ENCODE data around the gene FTCDNL1.

Gene FTCDNL1

DNA sequence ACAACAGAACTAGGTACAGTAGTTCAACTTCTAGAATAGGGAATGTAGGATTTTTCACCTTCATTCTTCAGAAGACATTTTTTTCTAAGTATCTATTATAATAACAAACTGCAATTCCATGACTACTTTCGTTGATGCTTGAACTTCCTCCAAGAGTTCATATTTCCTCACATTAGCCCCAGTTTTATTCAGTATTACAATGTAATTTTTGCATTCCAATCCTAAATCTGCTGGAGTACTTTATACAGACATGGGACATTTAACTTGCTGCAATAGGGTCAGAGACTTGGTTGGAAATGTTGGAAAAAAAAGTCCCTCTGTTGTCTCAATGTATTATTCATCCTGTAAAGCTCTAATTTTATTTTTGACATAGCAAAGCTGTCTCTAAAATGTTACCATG is 19.6 kb upstream of the FTCDNL1 start:
- DNase-seq, result no peak
- Histone ChIP-seq H3K4me1 (ENCODE audit: control extremely low read depth in 1 of 4, control insufficient read depth in 4 of 4, insufficient read depth in 4 of 4, low read length in 3 of 4) (no peaks in the 10 kb centered on the region), H3K36me3 (ENCODE audit: control insufficient read depth in 4 of 4, insufficient read depth in 4 of 4, low read length in 3 of 4) (no peaks in the 10 kb centered on the region), H3K9me3 (ENCODE audit: control extremely low read depth in 1 of 5, control insufficient read depth in 4 of 5, insufficient read depth in 2 of 5, low read depth in 1 of 5, low read length in 4 of 5) (peaks cover 0 to 15% (median 4%) of the 10 kb centered on the region in 5 experiments), H3K4me3 (ENCODE audit: control insufficient read depth in 1 of 7, extremely low read depth in 1 of 7, insufficient read depth in 4 of 7, low read depth in 2 of 7, low read length in 6 of 7) (no peak overlapping the region), H3K27me3 (replicated peaks in 2 of 5; ENCODE audit: control insufficient read depth in 4 of 5, insufficient read depth in 5 of 5, low read length in 4 of 5) (no peaks in the 10 kb centered on the region), H3K27ac (ENCODE audit: insufficient read depth in 1 of 2, low read depth in 1 of 2, low read length in 2 of 2, poor library complexity in 1 of 2, severe bottlenecking in 2 of 2) (no peak overlapping the region)
- CTCF ChIA-PET, result interaction anchor here (0.6 kb wide), 1 partner anchor 283 kb away, joined by 3 read pairs; no protein-coding TSS in a partner anchor
- 100% methylated on average over 1 of the region's 1 CpG for WGBS (ENCODE audit: insufficient coverage)
- POLR2A ChIA-PET, result no interaction called here

DNA sequence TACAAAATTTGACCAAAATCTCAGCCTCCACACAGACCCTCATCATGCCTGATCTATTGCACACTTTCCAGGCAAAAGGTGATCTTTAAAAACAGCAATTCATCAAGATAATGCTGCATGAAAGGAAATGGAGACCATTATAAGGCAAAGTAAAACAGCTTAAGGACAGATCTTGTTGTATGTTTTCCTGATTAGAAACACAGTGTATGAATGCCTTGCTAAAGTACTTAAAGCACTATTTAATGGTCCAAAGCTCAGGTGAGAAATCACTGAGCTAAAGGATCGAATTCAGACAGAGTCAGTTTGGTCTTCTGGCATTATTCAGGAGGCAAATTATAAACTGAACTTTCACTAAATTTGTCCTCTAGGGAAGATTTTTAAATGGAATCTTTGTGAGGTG is 18.7 kb upstream of the FTCDNL1 start:
- no peaks in the 10 kb centered on the region for H3K27me3 ChIP-seq (replicated peaks in 2 of 5; ENCODE audit: control insufficient read depth in 4 of 5, insufficient read depth in 5 of 5, low read length in 4 of 5)
- H3K27ac ChIP-seq (ENCODE audit: insufficient read depth in 1 of 2, low read depth in 1 of 2, low read length in 2 of 2, poor library complexity in 1 of 2, severe bottlenecking in 2 of 2), result no peak overlapping the region
- no peak for DNase-seq
- WGBS (ENCODE audit: insufficient coverage), result no CpG with 5 or more reads among the region's 1 CpG
- POLR2A ChIA-PET, result no interaction called here
- H3K4me3 ChIP-seq (ENCODE audit: control insufficient read depth in 1 of 7, extremely low read depth in 1 of 7, insufficient read depth in 4 of 7, low read depth in 2 of 7, low read length in 6 of 7), result no peak overlapping the region
- no peaks in the 10 kb centered on the region for H3K4me1 ChIP-seq (ENCODE audit: control extremely low read depth in 1 of 4, control insufficient read depth in 4 of 4, insufficient read depth in 4 of 4, low read length in 3 of 4)
- H3K9me3 ChIP-seq (ENCODE audit: control extremely low read depth in 1 of 5, control insufficient read depth in 4 of 5, insufficient read depth in 2 of 5, low read depth in 1 of 5, low read length in 4 of 5), result peaks cover 0 to 10% (median 4%) of the 10 kb centered on the region in 5 experiments
- CTCF ChIA-PET, result no interaction called here
- no peaks in the 10 kb centered on the region for H3K36me3 ChIP-seq (ENCODE audit: control insufficient read depth in 4 of 4, insufficient read depth in 4 of 4, low read length in 3 of 4)

DNA sequence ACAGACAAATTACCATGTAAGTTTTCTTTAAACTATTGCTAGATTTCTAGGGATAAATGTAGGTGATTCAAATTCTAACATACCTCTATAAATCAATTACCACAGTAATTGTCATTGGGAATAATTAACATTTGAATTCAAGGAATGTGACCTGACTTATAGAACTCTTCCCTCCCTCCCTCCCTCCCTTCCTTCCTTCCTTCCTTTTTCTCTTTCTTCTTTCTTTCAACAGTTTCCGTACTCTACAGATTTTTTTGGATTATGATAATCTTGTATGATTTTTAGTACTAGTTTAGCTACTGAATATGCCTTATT is 18.2 kb upstream of the FTCDNL1 start:
- ChIA-PET POLR2A (no interaction called here), CTCF (no interaction called here)
- no peaks in the 10 kb centered on the region for H3K36me3 ChIP-seq (ENCODE audit: control insufficient read depth in 4 of 4, insufficient read depth in 4 of 4, low read length in 3 of 4)
- H3K9me3 ChIP-seq (ENCODE audit: control extremely low read depth in 1 of 5, control insufficient read depth in 4 of 5, insufficient read depth in 2 of 5, low read depth in 1 of 5, low read length in 4 of 5), result peaks cover 0 to 5% (median 2%) of the 10 kb centered on the region in 5 experiments
- H3K4me3 ChIP-seq (ENCODE audit: control insufficient read depth in 1 of 7, extremely low read depth in 1 of 7, insufficient read depth in 4 of 7, low read depth in 2 of 7, low read length in 6 of 7), result no peak overlapping the region
- WGBS (ENCODE audit: insufficient coverage), result no CpG with 5 or more reads among the region's 1 CpG
- H3K27me3 ChIP-seq (replicated peaks in 2 of 5; ENCODE audit: control insufficient read depth in 4 of 5, insufficient read depth in 5 of 5, low read length in 4 of 5), result no peaks in the 10 kb centered on the region
- no peak for DNase-seq
- H3K27ac ChIP-seq (ENCODE audit: insufficient read depth in 1 of 2, low read depth in 1 of 2, low read length in 2 of 2, poor library complexity in 1 of 2, severe bottlenecking in 2 of 2), result no peak overlapping the region
- H3K4me1 ChIP-seq (ENCODE audit: control extremely low read depth in 1 of 4, control insufficient read depth in 4 of 4, insufficient read depth in 4 of 4, low read length in 3 of 4), result no peaks in the 10 kb centered on the region

DNA sequence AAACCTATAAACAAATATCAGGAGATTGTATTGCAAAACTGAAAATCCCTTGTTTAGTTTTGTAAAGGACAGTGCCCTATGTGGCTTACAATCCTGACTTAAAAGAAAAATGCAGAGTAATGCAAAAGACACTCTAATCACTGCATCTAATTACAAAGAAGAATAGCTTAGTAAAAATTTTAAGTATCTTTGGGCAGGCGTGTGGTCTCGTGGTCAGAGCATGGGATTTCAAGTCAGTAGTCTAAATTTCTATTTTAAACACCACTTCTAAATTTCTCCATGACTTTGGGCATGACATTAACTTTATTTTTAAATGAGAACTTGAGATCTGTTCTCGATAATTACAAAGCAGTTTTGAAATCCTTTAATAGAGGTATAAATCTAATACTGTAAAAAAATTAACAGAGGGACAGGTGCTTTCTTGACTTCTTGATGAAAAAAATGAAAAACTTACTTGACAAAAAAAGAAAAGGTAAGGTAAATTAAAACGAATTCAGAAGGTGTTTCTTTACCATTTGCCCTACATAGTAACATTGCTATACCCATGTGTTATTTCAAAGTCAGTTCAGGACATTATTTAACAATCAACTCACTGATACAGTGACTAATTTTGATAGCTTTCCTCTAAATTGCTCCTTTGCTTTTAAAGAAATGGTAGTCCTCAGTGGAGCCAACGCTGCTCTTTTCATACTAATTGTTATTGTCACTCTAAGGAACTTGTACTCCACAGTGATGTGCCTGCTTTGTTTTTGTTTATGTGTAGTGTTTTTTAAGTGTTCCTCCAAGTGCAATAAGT is 17.6 kb upstream of the FTCDNL1 start:
- POLR2A ChIA-PET, result no interaction called here

DNA sequence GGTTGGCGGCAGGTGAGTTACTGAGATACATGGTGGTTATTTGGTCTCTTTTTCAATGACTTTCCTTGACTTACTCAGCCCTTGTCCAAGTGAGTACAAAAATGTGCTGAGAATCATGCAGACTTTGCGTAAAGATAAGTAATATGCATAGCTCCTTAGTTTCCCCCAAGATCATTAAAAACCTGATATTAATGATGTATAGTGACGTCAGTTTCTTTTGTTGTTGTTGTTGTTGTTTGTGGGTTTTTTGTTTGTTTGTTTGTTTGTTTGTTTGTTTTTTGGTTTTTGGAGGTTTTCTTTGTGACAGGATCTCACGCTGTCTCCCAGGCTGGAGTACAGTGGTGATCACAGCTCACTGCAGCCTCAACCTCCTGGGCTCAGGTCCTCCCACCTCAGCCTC is 14.9 kb upstream of the FTCDNL1 start:
- H3K9me3 ChIP-seq (ENCODE audit: control extremely low read depth in 1 of 5, control insufficient read depth in 4 of 5, insufficient read depth in 2 of 5, low read depth in 1 of 5, low read length in 4 of 5), result no peaks in the 10 kb centered on the region
- no peaks in the 10 kb centered on the region for H3K27me3 ChIP-seq (replicated peaks in 2 of 5; ENCODE audit: control insufficient read depth in 4 of 5, insufficient read depth in 5 of 5, low read length in 4 of 5)
- H3K4me1 ChIP-seq (ENCODE audit: control extremely low read depth in 1 of 4, control insufficient read depth in 4 of 4, insufficient read depth in 4 of 4, low read length in 3 of 4), result peaks cover 0 to 3% (median 0%) of the 10 kb centered on the region in 4 experiments
- WGBS (ENCODE audit: insufficient coverage), result no CpG with 5 or more reads among the region's 4 CpGs
- POLR2A ChIA-PET, result interaction anchor here (0.5 kb wide), 1 partner anchor 10 kb away, joined by 4 read pairs; no protein-coding TSS in a partner anchor
- CTCF ChIA-PET, result interaction anchor here (1.4 kb wide), 1 partner anchor 161 kb away, joined by 3 read pairs; no protein-coding TSS in a partner anchor
- H3K36me3 ChIP-seq (ENCODE audit: control insufficient read depth in 4 of 4, insufficient read depth in 4 of 4, low read length in 3 of 4), result no peaks in the 10 kb centered on the region
- H3K27ac ChIP-seq (ENCODE audit: insufficient read depth in 1 of 2, low read depth in 1 of 2, low read length in 2 of 2, poor library complexity in 1 of 2, severe bottlenecking in 2 of 2), result no peak overlapping the region
- DNase-seq, result no peak
- H3K4me3 ChIP-seq (ENCODE audit: control insufficient read depth in 1 of 7, extremely low read depth in 1 of 7, insufficient read depth in 4 of 7, low read depth in 2 of 7, low read length in 6 of 7), result no peak overlapping the region

More for the DNA sequence above, 17.6 kb upstream of the FTCDNL1 start:
- WGBS (ENCODE audit: insufficient coverage), result no CpG with 5 or more reads among the region's 5 CpGs
- H3K4me1 ChIP-seq (ENCODE audit: control extremely low read depth in 1 of 4, control insufficient read depth in 4 of 4, insufficient read depth in 4 of 4, low read length in 3 of 4), result no peaks in the 10 kb centered on the region
- H3K9me3 ChIP-seq (ENCODE audit: control extremely low read depth in 1 of 5, control insufficient read depth in 4 of 5, insufficient read depth in 2 of 5, low read depth in 1 of 5, low read length in 4 of 5), result no peaks in the 10 kb centered on the region
- H3K27ac ChIP-seq (ENCODE audit: insufficient read depth in 1 of 2, low read depth in 1 of 2, low read length in 2 of 2, poor library complexity in 1 of 2, severe bottlenecking in 2 of 2), result no peak overlapping the region
- CTCF ChIA-PET, result no interaction called here
- H3K27me3 ChIP-seq (replicated peaks in 2 of 5; ENCODE audit: control insufficient read depth in 4 of 5, insufficient read depth in 5 of 5, low read length in 4 of 5), result no peaks in the 10 kb centered on the region
- DNase-seq, result no peak
- no peaks in the 10 kb centered on the region for H3K36me3 ChIP-seq (ENCODE audit: control insufficient read depth in 4 of 4, insufficient read depth in 4 of 4, low read length in 3 of 4)
- no peak overlapping the region for H3K4me3 ChIP-seq (ENCODE audit: control insufficient read depth in 1 of 7, extremely low read depth in 1 of 7, insufficient read depth in 4 of 7, low read depth in 2 of 7, low read length in 6 of 7)

DNA sequence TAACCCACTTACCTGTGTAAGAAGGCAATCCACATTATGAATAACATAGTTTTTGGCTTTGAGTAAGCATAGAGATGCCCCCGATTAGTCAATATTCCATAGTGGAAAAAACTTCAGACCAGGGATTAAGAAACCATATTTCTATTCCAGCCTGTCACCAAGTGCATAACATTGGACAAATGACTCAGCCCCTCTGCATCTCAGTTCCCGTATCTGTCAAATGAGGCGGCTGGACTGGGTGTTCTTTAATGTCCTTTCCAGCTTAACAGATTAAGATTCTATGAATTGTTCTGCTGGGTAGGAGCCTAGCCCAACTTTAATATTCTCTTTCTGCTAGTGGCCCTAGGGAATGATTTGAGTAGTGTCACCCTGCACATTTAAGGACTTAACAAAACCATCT is 11.8 kb upstream of the FTCDNL1 start:
- ChIA-PET POLR2A (no interaction called here), CTCF (interaction anchor here (0.7 to 3.7 kb wide), 4 partner anchors 18 to 157 kb away, joined by 3 to 23 read pairs (median 8); no protein-coding TSS in a partner anchor)
- Histone ChIP-seq H3K4me1 (ENCODE audit: control extremely low read depth in 1 of 4, control insufficient read depth in 4 of 4, insufficient read depth in 4 of 4, low read length in 3 of 4) (peaks cover 0 to 3% (median 0%) of the 10 kb centered on the region in 4 experiments), H3K4me3 (ENCODE audit: control insufficient read depth in 1 of 7, extremely low read depth in 1 of 7, insufficient read depth in 4 of 7, low read depth in 2 of 7, low read length in 6 of 7) (no peak overlapping the region), H3K9me3 (ENCODE audit: control extremely low read depth in 1 of 5, control insufficient read depth in 4 of 5, insufficient read depth in 2 of 5, low read depth in 1 of 5, low read length in 4 of 5) (no peaks in the 10 kb centered on the region), H3K27me3 (replicated peaks in 2 of 5; ENCODE audit: control insufficient read depth in 4 of 5, insufficient read depth in 5 of 5, low read length in 4 of 5) (no peaks in the 10 kb centered on the region), H3K27ac (ENCODE audit: insufficient read depth in 1 of 2, low read depth in 1 of 2, low read length in 2 of 2, poor library complexity in 1 of 2, severe bottlenecking in 2 of 2) (no peak overlapping the region), H3K36me3 (ENCODE audit: control insufficient read depth in 4 of 4, insufficient read depth in 4 of 4, low read length in 3 of 4) (no peaks in the 10 kb centered on the region)
- WGBS (ENCODE audit: insufficient coverage), result 100% methylated on average over 1 of the region's 3 CpGs
- no peak for DNase-seq

DNA sequence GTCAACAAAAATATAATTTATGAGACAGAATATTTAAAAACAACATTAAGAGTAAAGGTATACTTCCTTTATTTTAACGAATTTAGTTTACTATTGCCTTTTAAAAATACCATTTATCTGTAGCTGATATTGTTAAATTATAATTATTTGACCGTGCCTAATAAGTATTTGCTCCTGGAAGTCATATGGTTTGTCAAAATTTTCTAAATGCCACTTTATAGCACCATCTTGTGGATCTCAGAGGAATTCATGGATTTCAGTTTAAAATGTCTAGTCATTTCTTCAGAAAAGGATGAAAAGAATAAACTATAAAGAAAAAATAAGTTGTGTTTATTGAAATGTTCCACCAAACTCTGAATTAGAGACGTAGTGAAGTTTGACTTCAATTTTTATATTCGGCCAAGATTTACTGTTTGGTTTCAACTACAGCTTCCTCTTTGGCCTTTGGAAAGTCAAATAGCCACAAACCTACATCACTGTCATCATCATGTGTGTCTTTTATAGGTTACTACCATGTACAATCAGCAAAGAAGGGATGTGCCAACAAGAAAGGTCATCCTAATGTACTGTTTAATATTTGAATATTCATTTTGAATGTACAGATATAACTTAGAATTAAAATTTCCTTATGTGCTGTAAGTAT is 10.3 kb upstream of the FTCDNL1 start:
- Histone ChIP-seq H3K4me3 (ENCODE audit: control insufficient read depth in 1 of 7, extremely low read depth in 1 of 7, insufficient read depth in 4 of 7, low read depth in 2 of 7, low read length in 6 of 7) (no peak overlapping the region), H3K9me3 (ENCODE audit: control extremely low read depth in 1 of 5, control insufficient read depth in 4 of 5, insufficient read depth in 2 of 5, low read depth in 1 of 5, low read length in 4 of 5) (no peaks in the 10 kb centered on the region), H3K36me3 (ENCODE audit: control insufficient read depth in 4 of 4, insufficient read depth in 4 of 4, low read length in 3 of 4) (no peaks in the 10 kb centered on the region), H3K27ac (ENCODE audit: insufficient read depth in 1 of 2, low read depth in 1 of 2, low read length in 2 of 2, poor library complexity in 1 of 2, severe bottlenecking in 2 of 2) (no peak overlapping the region), H3K4me1 (ENCODE audit: control extremely low read depth in 1 of 4, control insufficient read depth in 4 of 4, insufficient read depth in 4 of 4, low read length in 3 of 4) (peaks cover 0 to 3% (median 0%) of the 10 kb centered on the region in 4 experiments), H3K27me3 (replicated peaks in 2 of 5; ENCODE audit: control insufficient read depth in 4 of 5, insufficient read depth in 5 of 5, low read length in 4 of 5) (no peaks in the 10 kb centered on the region)
- WGBS (ENCODE audit: insufficient coverage), result 0% methylated on average over 2 of the region's 4 CpGs
- CTCF ChIA-PET, result interaction anchor here (1.3 to 3.7 kb wide), 8 partner anchors 9 to 156 kb away, joined by 3 to 23 read pairs (median 4); partner anchors contain the start of gene FTCDNL1
- peak; percentile 29 to 57 (median 52) for DNase-seq
- POLR2A ChIA-PET, result interaction anchor here (0.6 kb wide), 2 partner anchors 14 to 385 kb away, joined by 3 to 8 read pairs; no protein-coding TSS in a partner anchor
